B cell (primary cell): Measurements from ENCODE around the gene CIART.

Experiments used
- EZH2 ChIP-seq: IDR thresholded peaks from 2 replicates; pipeline ENCODE4 v1.6.1; 2012; ENCODE audit warnings: borderline replicate concordance, low read depth, mild to moderate bottlenecking, moderate library complexity, low read length; ENCODE audit not compliant: insufficient read depth, poor library complexity, severe bottlenecking
- TF ChIP-seq, protein P1 (sequence below): fragments of 200-600 bp; IDR thresholded peaks from one replicate; pipeline ENCODE4 v1.8.0; 2022; ENCODE audit warnings: antibody characterized with exemption, mild to moderate bottlenecking

DNA sequence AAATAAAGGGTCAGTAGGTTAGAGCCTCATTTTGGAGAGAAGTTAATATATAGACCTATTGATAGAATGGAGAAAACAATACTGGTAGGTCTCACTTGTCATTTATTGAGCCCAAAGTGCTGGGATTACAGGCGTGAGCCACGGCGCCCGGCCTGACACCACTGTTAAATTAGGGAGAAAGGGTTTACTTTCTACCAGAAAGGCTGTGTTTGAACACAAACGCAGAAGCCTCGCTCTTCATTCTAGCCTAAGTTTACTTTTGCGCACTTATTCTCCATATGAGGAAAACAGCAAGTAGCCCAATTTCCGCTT lies 38.3 kb downstream of the CIART start:
- TF ChIP-seq EZH2 = no peak
- TF ChIP-seq, protein P1, sequence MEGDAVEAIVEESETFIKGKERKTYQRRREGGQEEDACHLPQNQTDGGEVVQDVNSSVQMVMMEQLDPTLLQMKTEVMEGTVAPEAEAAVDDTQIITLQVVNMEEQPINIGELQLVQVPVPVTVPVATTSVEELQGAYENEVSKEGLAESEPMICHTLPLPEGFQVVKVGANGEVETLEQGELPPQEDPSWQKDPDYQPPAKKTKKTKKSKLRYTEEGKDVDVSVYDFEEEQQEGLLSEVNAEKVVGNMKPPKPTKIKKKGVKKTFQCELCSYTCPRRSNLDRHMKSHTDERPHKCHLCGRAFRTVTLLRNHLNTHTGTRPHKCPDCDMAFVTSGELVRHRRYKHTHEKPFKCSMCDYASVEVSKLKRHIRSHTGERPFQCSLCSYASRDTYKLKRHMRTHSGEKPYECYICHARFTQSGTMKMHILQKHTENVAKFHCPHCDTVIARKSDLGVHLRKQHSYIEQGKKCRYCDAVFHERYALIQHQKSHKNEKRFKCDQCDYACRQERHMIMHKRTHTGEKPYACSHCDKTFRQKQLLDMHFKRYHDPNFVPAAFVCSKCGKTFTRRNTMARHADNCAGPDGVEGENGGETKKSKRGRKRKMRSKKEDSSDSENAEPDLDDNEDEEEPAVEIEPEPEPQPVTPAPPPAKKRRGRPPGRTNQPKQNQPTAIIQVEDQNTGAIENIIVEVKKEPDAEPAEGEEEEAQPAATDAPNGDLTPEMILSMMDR = no peak
